HL-60 (cell line): Measurements from ENCODE around the gene RTF1.

Experiments used
- DNase-seq, 2 experiments: peaks; one replicate each; pipeline ENCODE4 v3.0.0-alpha.2; 2010 to 2020; ENCODE audit warnings: low read depth in 1 of 2, low spot score in 1 of 2
- H3K27ac ChIP-seq: fragments of 250-450 bp; sonication (Bioruptor Pico); replicated peaks from 2 replicates; pipeline ENCODE4 v1.5.1; 2020; ENCODE audit warnings: mild to moderate bottlenecking, moderate library complexity
- H3K27me3 ChIP-seq: fragments of 250-450 bp; sonication (Bioruptor Pico); 2 replicates; pipeline ENCODE4 v1.5.1; 2021; ENCODE audit warnings: mild to moderate bottlenecking, moderate library complexity; ENCODE audit not compliant: insufficient read depth, poor library complexity, severe bottlenecking
- H3K4me3 ChIP-seq: replicated peaks from 2 replicates; pipeline ENCODE4 v1.5.1; 2011; ENCODE audit warnings: mild to moderate bottlenecking, control low read depth, low read length; ENCODE audit not compliant: insufficient read depth
- CTCF ChIP-seq: IDR thresholded peaks from one replicate; pipeline ENCODE4 v1.5.1; 2011; ENCODE audit warnings: low read length, control low read depth, inconsistent platforms; ENCODE audit not compliant: insufficient read depth
- GABPA ChIP-seq: IDR thresholded peaks from 2 replicates; pipeline ENCODE4 v1.6.1; 2012; ENCODE audit warnings: low read depth
- POLR2AphosphoS5 ChIP-seq: IDR thresholded peaks from 2 replicates; pipeline ENCODE4 v1.6.1; 2012; ENCODE audit warnings: low read depth
- SPI1 ChIP-seq: IDR thresholded peaks from 2 replicates; pipeline ENCODE4 v1.6.1; 2012; ENCODE audit warnings: low read depth, mild to moderate bottlenecking, borderline replicate concordance
- TF ChIP-seq, protein P1 (sequence below): IDR thresholded peaks from 2 replicates; pipeline ENCODE4 v1.6.1; 2012; ENCODE audit warnings: low read depth; ENCODE audit not compliant: insufficient replicate concordance

Gene RTF1

GRCh38 chr15:41490355-41490754 is 73.5 kb downstream of the RTF1 start:
- TF ChIP-seq SPI1 (no peak), GABPA (no peak)
- TF ChIP-seq, protein P1, sequence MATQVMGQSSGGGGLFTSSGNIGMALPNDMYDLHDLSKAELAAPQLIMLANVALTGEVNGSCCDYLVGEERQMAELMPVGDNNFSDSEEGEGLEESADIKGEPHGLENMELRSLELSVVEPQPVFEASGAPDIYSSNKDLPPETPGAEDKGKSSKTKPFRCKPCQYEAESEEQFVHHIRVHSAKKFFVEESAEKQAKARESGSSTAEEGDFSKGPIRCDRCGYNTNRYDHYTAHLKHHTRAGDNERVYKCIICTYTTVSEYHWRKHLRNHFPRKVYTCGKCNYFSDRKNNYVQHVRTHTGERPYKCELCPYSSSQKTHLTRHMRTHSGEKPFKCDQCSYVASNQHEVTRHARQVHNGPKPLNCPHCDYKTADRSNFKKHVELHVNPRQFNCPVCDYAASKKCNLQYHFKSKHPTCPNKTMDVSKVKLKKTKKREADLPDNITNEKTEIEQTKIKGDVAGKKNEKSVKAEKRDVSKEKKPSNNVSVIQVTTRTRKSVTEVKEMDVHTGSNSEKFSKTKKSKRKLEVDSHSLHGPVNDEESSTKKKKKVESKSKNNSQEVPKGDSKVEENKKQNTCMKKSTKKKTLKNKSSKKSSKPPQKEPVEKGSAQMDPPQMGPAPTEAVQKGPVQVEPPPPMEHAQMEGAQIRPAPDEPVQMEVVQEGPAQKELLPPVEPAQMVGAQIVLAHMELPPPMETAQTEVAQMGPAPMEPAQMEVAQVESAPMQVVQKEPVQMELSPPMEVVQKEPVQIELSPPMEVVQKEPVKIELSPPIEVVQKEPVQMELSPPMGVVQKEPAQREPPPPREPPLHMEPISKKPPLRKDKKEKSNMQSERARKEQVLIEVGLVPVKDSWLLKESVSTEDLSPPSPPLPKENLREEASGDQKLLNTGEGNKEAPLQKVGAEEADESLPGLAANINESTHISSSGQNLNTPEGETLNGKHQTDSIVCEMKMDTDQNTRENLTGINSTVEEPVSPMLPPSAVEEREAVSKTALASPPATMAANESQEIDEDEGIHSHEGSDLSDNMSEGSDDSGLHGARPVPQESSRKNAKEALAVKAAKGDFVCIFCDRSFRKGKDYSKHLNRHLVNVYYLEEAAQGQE: no peak
- H3K4me3 ChIP-seq: no peak overlapping the region
- peaks cover 28% of the 10 kb centered on the region for H3K27me3 ChIP-seq
- no peak overlapping the region for H3K27ac ChIP-seq
- DNase-seq: peak in 1 of 2 experiments; percentile 83

GRCh38 chr15:41491889-41492288 is 75.0 kb downstream of the RTF1 start:
- TF ChIP-seq POLR2AphosphoS5 (no peak), CTCF (no peak), GABPA (no peak), SPI1 (no peak)
- TF ChIP-seq, protein P1: no peak
- Histone ChIP-seq H3K27ac (no peak overlapping the region), H3K4me3 (no peak overlapping the region), H3K27me3 (peaks cover 43% of the 10 kb centered on the region)
- DNase-seq: no peak

- Histone ChIP-seq H3K4me3 (no peak overlapping the region; the same call in 1 of the 2 replicates), H3K27ac (no peak overlapping the region), H3K27me3 (peaks cover 51% of the 10 kb centered on the region)
- DNase-seq: no peak
- TF ChIP-seq, protein P1: no peak
- TF ChIP-seq POLR2AphosphoS5 (no peak), GABPA (no peak), CTCF (no peak), SPI1 (no peak)
These were observed 75.8 kb downstream of the RTF1 start for GRCh38 chr15:41492597-41493204.
